Left lung (tissue), 10 donors: Measurements from ENCODE around the gene DEAF1. TPM values are rescaled to one million over a fixed set of nuclear protein-coding genes. Genes with fewer than 3 reads are reported as not detected.
"Not testable (repeated sequence)": the region's sequence is repeated elsewhere in the genome, so short reads cannot be mapped to it uniquely, and the experiment has no call there.

Source experiments
- ATAC-seq: fragments of 200-7000 bp; cut with Tn5 transposase; one replicate; pipeline ENCODE4 v1.9.1; 2020; ENCODE audit warnings: moderate library complexity
- DNase-seq, 4 donors: peaks; one replicate each; pipeline ENCODE4 v3.0.0-alpha.2; 2013 to 2020
- H3K27ac ChIP-seq, 2 donors: fragments of 200-600 bp; sonication (generic) in 1 of 2; one replicate each; pipeline versions ENCODE4 v1.5.0 to v1.8.0; 2020 to 2021
- H3K27me3 ChIP-seq, 2 donors: fragments of 200-600 bp; sonication (generic) in 1 of 2; one replicate each; pipeline versions ENCODE4 v1.5.0 to v1.8.0; 2020 to 2021
- H3K36me3 ChIP-seq, 2 donors: fragments of 200-600 bp; sonication (generic) in 1 of 2; one replicate each; pipeline versions ENCODE4 v1.5.0 to v1.8.0; 2020 to 2021
- H3K4me1 ChIP-seq, 2 donors: fragments of 200-600 bp; one replicate each; pipeline ENCODE4 v1.8.0; 2021
- H3K4me3 ChIP-seq, 2 donors: fragments of 200-600 bp; sonication (generic) in 1 of 2; one replicate each; pipeline versions ENCODE4 v1.5.0 to v1.8.0; 2020 to 2021; ENCODE audit warnings: mild to moderate bottlenecking in 1 of 2
- H3K9me3 ChIP-seq, 2 donors: fragments of 200-600 bp; sonication (generic) in 1 of 2; one replicate each; pipeline versions ENCODE4 v1.5.0 to v1.8.0; 2020 to 2021
- CTCF ChIP-seq, 2 donors: fragments of 200-600 bp; sonication (generic) in 1 of 2; IDR thresholded peaks; one replicate each; pipeline versions ENCODE4 v1.5.0 to v1.8.0; 2021; ENCODE audit warnings: antibody characterized with exemption in 2 of 2
- intact Hi-C, 2 donors: fragments of 100-400 bp; cut with DNase I; formaldehyde crosslinking; loops; one replicate each; pipeline versions ENCODE4 v1.11.2 to v1.14.2; 2022
- polyA plus RNA-seq, 6 donors: library from polyadenylated mRNA; unstranded; fragments of 120-200 nt; gene quantifications; one replicate each; pipeline ENCODE4 v1.2.1, GENCODE V29; 2013; ENCODE audit not compliant: insufficient read length in 6 of 6
- total RNA-seq, 2 donors: library from RNA; stranded (reverse); fragmentation: NEBNext Ultra II Directional; extraction: Animal tissue kit (Norgen Biotek cat#: 25700); gene quantifications; one replicate each; pipeline ENCODE4 v1.2.1, GENCODE V29; 2021
- donor health status: DM: no; HTN: yes; CAD: no.
- donor health status: DM: no; HTN: no; CAD: no.

Gene DEAF1
- total and polyA plus RNA-seq, 8 donors = 28.3 to 52.9 (median 38.4) TPM

- H3K9me3 ChIP-seq = no peaks in the 10 kb centered on the region
- intact Hi-C loops = loop anchor here in 1 of 2 donors (5.0 kb wide), 1 partner anchor 68 kb away; no protein-coding TSS in a partner anchor
- DNase-seq = no peak
Observed at GRCh38 chr11:659532-660085, 35.4 kb downstream of the DEAF1 start.

GRCh38 chr11:657691-658126 is 37.3 kb downstream of the DEAF1 start:
- intact Hi-C loops = no loop called here
- DNase-seq (no peak), ATAC-seq (no peak)
- Histone ChIP-seq H3K4me1 (no peaks in the 10 kb centered on the region), H3K36me3 (peaks cover 0 to 62% of the 10 kb centered on the region in 2 donors), H3K4me3 (no peak overlapping the region), H3K27me3 (no peaks in the 10 kb centered on the region), H3K27ac (no peak overlapping the region), H3K9me3 (no peaks in the 10 kb centered on the region)
- TF ChIP-seq CTCF (IDR thresholded peaks at IDR 0.05) = no peak

More at GRCh38 chr11:659532-660085, 35.4 kb downstream of the DEAF1 start:
- no peak for ATAC-seq
- TF ChIP-seq CTCF (IDR thresholded peaks at IDR 0.05) = no peak
- Histone ChIP-seq H3K27me3 (no peaks in the 10 kb centered on the region), H3K4me1 (no peaks in the 10 kb centered on the region), H3K36me3 (peaks cover 0 to 59% of the 10 kb centered on the region in 2 donors), H3K27ac (no peak overlapping the region), H3K4me3 (no peak overlapping the region)

DNA sequence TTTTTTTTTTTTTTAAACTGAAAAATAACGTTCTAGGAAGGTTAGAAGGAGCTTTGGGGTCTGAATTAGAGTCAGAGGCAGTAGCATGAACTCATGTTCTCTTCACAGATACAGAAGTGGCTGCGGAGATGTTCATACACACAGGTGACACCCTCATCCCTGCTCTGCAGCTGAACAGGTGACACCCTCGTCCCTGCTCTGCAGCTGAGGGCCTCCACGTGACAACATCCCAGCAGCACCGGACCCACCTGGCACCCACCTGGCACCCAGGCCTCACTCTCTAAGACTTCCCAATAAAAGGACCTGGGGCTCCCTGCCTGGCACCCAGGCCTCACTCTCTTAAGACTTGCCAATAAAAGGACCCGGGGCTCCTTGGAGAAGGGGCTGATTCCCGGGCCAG is 38.2 kb downstream of the DEAF1 start:
- Histone ChIP-seq H3K36me3 (peaks cover 0 to 68% of the 10 kb centered on the region in 2 donors), H3K27ac (no peak overlapping the region), H3K4me1 (no peaks in the 10 kb centered on the region), H3K9me3 (no peaks in the 10 kb centered on the region), H3K27me3 (no peaks in the 10 kb centered on the region), H3K4me3 (no peak overlapping the region)
- no peak for DNase-seq
- no peak for ATAC-seq
- no peak for TF ChIP-seq CTCF (IDR thresholded peaks at IDR 0.05)
- intact Hi-C loops = no loop called here

- no peaks in the 10 kb centered on the region for H3K4me1 ChIP-seq
- peaks cover 0 to 72% of the 10 kb centered on the region in 2 donors for H3K36me3 ChIP-seq
- TF ChIP-seq CTCF (IDR thresholded peaks at IDR 0.05) = no peak
- no peak for ATAC-seq
- intact Hi-C loops = no loop called here
- H3K27me3 ChIP-seq = no peaks in the 10 kb centered on the region
- no peak overlapping the region for H3K27ac ChIP-seq
- H3K9me3 ChIP-seq = no peaks in the 10 kb centered on the region
- peak in 1 of 4 donors; percentile 67 for DNase-seq
- no peak overlapping the region for H3K4me3 ChIP-seq
Observed at GRCh38 chr11:656426-656825, 38.6 kb downstream of the DEAF1 start.

GRCh38 chr11:655036-655726 is 39.8 kb downstream of the DEAF1 start:
- H3K9me3 ChIP-seq = no peaks in the 10 kb centered on the region
- H3K27ac ChIP-seq = no peak overlapping the region
- no peaks in the 10 kb centered on the region for H3K27me3 ChIP-seq
- H3K4me1 ChIP-seq = no peaks in the 10 kb centered on the region
- TF ChIP-seq CTCF (IDR thresholded peaks at IDR 0.05) = no peak
- H3K36me3 ChIP-seq = peaks cover 0 to 72% of the 10 kb centered on the region in 2 donors
- H3K4me3 ChIP-seq = no peak overlapping the region
- DNase-seq = peak in 1 of 4 donors; percentile 32
- ATAC-seq = peak; percentile 87
- intact Hi-C loops = no loop called here

- H3K27ac ChIP-seq, H3K4me1 ChIP-seq, ATAC-seq, H3K4me3 ChIP-seq, H3K27me3 ChIP-seq, intact Hi-C loops, H3K9me3 ChIP-seq: not testable (repeated sequence)
- DNase-seq = peak in 1 of 4 donors; percentile 28
- H3K36me3 ChIP-seq = peaks cover 0 to 72% of the 10 kb centered on the region in 2 donors
Observed at GRCh38 chr11:654444-654843, 40.6 kb downstream of the DEAF1 start.
